ENCODE data around the gene ASS1.

DNA sequence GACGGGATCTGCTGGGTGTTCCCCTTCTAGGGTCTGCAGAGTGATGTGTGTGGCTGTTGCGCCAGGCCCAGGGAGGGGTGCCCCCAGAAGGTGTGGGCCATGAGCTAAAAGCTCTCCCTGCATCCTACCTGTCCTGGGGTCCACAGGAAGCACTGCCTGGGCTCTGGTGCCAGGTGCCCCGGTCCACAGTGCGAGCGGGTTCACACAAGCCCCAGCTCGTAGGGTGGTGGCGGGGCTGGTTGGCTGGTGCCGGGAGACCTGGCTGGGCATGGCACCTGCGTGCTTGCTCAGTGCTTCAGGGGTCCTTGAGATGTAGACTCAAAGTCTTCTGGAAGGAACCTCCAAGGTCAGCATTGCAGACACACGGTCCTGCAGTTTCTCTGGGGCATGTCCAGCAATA lies 25.5 kb downstream of the ASS1 start:
- TF ChIP-seq CTCF (IDR thresholded peaks at IDR 0.05) (no peak), POLR2A (IDR thresholded peaks at IDR 0.05) (no peak)

Measured in thyroid gland (tissue), 4 donors.